Measurements from ENCODE around the gene SFXN5. TPM values are rescaled to one million over a fixed set of nuclear protein-coding genes. Genes with fewer than 3 reads are reported as not detected.

Gene SFXN5
- polyA plus RNA-seq, 2 of the 4 experiments (the other 2 are of a cell fraction) = 16.7 to 19.6 TPM

- CTCF ChIA-PET = interaction anchor here (1.1 to 3.3 kb wide), 4 partner anchors 7 to 74 kb away, joined by 3 to 32 read pairs (median 9); partner anchors contain the start of gene SPR
Measured at GRCh38 chr2:72900191-72900825, 171.2 kb downstream of the SFXN5 start.

GRCh38 chr2:72898585-72898906 is 173.0 kb downstream of the SFXN5 start:
- no peak overlapping the region for H3K4me3 ChIP-seq
- DNase-seq (ENCODE audit: low read depth in 1 of 2, low spot score in 1 of 2) = no peak
- H3K27ac ChIP-seq = no peak overlapping the region
- peaks cover 8% of the 10 kb centered on the region; the same call in 1 of the 3 replicates for H3K4me1 ChIP-seq
- H3K4me2 ChIP-seq = no peak overlapping the region
- 46% methylated on average over 2 of the region's 2 CpGs for WGBS (ENCODE audit: missing lambda C conversion rate)
- ChIA-PET POLR2A (no interaction called here), CTCF (interaction anchor here (0.9 to 13.9 kb wide), 8 partner anchors 12 to 312 kb away, joined by 3 to 260 read pairs (median 7); partner anchors contain the start of gene SPR)
- ATAC-seq = no peak
- H3K9me3 ChIP-seq = peaks cover 6% of the 10 kb centered on the region; the same call in 1 of the 3 replicates
- TF ChIP-seq HDAC2 (IDR thresholded peaks at IDR 0.05) (no peak), REST (IDR thresholded peaks at IDR 0.05) (no peak), NPAS2 (CRISPR knock-in tag; IDR thresholded peaks at IDR 0.05; ENCODE audit: borderline replicate concordance) (no peak), ZNF302 (CRISPR knock-in tag; IDR thresholded peaks at IDR 0.05) (no peak), ZFP36 (IDR thresholded peaks at IDR 0.05; ENCODE audit: borderline replicate concordance, partially characterized antibody) (no peak), FOXS1 (CRISPR knock-in tag; IDR thresholded peaks at IDR 0.05) (no peak), POLR2AphosphoS2 (conservative IDR thresholded peaks at IDR 0.05; ENCODE audit: low read length) (no peak), CHD4 (IDR thresholded peaks at IDR 0.05; ENCODE audit: borderline replicate concordance) (no peak), PHF8 (IDR thresholded peaks at IDR 0.05; ENCODE audit: borderline replicate concordance, low read depth) (no peak), ATOH8 (CRISPR knock-in tag; IDR thresholded peaks at IDR 0.05; ENCODE audit: low read depth) (no peak), FOSL2 (IDR thresholded peaks at IDR 0.05) (no peak), FOSL2 (CRISPR knock-in tag; IDR thresholded peaks at IDR 0.05) (no peak), TP53 (CRISPR knock-in tag; IDR thresholded peaks at IDR 0.05) (no peak), KDM5A (IDR thresholded peaks at IDR 0.05) (no peak)
- FAIRE-seq = no peak

More at GRCh38 chr2:72900191-72900825, 171.2 kb downstream of the SFXN5 start:
- H3K4me3 ChIP-seq = no peak overlapping the region
- H3K9me3 ChIP-seq = peaks cover 6% of the 10 kb centered on the region; the same call in 1 of the 3 replicates
- DNase-seq (ENCODE audit: low read depth in 1 of 2, low spot score in 1 of 2) (no peak), ATAC-seq (no peak), FAIRE-seq (no peak)
- no peak overlapping the region for H3K27ac ChIP-seq
- H3K4me1 ChIP-seq = peaks cover 8% of the 10 kb centered on the region; the same call in 1 of the 3 replicates
- no peak overlapping the region for H3K4me2 ChIP-seq
- POLR2A ChIA-PET = no interaction called here
- 59% methylated on average over 5 of the region's 5 CpGs for WGBS (ENCODE audit: missing lambda C conversion rate)
- TF ChIP-seq ZC3H11A (IDR thresholded peaks at IDR 0.05) (no peak), JUN (IDR thresholded peaks at IDR 0.05) (no peak), FOXS1 (CRISPR knock-in tag; IDR thresholded peaks at IDR 0.05) (no peak), CTCF (IDR thresholded peaks at IDR 0.05) (no peak), HEYL (CRISPR knock-in tag; IDR thresholded peaks at IDR 0.05) (no peak), BCL3 (IDR thresholded peaks at IDR 0.05) (no peak), POLR2AphosphoS2 (conservative IDR thresholded peaks at IDR 0.05; ENCODE audit: low read length) (no peak), TP53 (CRISPR knock-in tag; IDR thresholded peaks at IDR 0.05) (no peak), KDM1A (IDR thresholded peaks at IDR 0.05; ENCODE audit: low read depth) (no peak), MAFK (IDR thresholded peaks at IDR 0.05; ENCODE audit: partially characterized antibody) (no peak), RCOR1 (IDR thresholded peaks at IDR 0.05; ENCODE audit: low read depth, low read length) (no peak), HDAC2 (IDR thresholded peaks at IDR 0.05) (no peak), ZNF302 (CRISPR knock-in tag; IDR thresholded peaks at IDR 0.05) (no peak), PHF8 (IDR thresholded peaks at IDR 0.05; ENCODE audit: borderline replicate concordance, low read depth) (no peak), CBX8 (IDR thresholded peaks at IDR 0.05) (no peak), ZSCAN20 (CRISPR knock-in tag; IDR thresholded peaks at IDR 0.05) (no peak), HOXA7 (CRISPR knock-in tag; IDR thresholded peaks at IDR 0.05) (no peak), HOXB5 (CRISPR knock-in tag; IDR thresholded peaks at IDR 0.05) (no peak)
